ENCODE measurements around the gene CDH23. TPM values are rescaled to one million over a fixed set of nuclear protein-coding genes. Genes with fewer than 3 reads are reported as not detected.

The CDH23 gene
- polyA plus RNA-seq, 4 donors, result 0.60 to 2.9 (median 1.5) TPM

DNA sequence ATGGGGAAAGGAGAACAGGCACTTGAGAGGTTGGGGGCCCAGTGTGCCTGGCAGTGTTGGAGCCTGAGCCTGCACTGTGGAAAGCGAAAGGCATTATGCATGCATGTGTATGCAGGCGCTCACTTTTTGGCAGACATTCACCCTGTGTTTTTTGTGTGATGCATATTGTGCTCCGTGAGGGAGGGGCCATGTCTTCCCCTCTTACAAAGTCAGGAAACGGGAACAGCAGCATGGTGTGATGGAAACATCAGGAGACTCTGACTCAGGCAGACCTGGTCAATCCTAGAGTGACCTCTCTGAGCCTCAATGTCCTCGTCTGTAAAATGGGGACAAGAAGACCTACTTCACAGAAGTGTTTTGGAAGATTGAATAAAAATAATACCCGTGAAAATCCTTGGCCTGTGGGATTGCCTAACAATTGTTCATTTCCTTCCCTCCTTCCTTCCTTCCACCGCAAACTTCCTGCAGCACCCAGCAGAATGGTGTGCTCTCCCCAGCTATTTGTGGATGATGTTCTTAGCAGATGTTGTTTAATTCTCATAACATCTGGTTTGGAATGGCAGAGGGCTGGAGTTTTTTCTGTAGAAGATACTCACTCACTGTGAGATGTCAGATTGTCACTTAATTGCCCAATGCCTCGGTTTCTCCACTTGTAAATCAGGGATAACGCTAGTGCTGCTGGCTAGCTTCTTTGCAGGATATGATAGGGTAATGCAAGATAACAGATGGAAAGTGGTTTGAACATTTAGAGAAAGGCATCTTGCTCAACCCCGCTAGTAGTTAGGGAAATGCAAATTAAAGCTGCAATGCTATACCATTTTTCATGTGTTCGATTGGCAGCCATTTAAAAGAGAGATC, 39.8 kb downstream of the CDH23 start:
- DNase-seq (ENCODE audit: low read depth in 4 of 4, low spot score in 3 of 4), result no peak

DNA sequence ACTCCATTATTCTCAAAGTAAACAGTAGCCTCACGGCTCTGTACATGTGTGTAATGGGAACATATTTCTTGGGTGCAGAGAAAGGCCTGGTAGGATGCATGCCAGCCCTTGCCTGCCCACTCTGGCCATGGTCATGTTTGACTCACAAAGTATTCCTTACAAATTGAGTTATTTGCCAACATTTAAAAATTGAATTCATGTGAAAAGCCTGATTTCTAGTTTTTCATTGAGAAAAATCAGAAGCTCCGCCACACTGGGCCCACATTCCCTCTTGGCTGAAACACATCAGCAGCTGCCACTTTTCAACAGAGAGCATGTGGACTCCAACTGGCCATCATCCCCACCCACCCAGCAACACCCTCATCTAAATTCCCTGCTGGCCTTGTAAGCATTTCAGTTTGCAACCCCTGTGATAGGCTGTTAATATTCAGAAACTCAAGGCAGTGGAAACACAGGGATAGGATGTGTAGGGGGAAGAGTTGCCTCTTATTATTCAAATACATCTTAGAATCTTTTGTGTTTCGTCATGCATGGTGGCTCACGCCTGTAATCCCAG, 40.9 kb downstream of the CDH23 start:
- peak in 1 of 4 donors; percentile 24 for DNase-seq (ENCODE audit: low read depth in 4 of 4, low spot score in 3 of 4)

DNA sequence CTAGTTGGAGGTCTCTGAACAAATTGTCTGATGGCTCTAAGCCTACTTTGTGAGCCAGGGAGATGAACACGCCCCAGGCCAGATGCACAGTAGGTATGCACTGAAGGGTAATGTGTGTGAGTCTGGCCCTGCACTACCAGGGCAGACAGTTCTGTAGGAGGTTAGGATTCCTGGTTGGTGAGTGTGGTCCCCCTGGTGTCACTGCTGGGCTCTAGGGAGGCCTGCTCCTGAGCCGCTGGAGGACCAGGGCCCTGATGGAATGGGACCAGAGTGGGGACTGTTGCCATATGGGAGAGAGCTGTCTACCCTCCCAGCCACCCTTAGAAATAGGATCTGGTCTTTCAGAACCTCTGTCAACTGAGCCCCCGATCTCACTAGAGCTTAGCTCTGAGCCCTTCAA, 42.0 kb downstream of the CDH23 start:
- no peak for DNase-seq (ENCODE audit: low read depth in 4 of 4, low spot score in 3 of 4)

DNA sequence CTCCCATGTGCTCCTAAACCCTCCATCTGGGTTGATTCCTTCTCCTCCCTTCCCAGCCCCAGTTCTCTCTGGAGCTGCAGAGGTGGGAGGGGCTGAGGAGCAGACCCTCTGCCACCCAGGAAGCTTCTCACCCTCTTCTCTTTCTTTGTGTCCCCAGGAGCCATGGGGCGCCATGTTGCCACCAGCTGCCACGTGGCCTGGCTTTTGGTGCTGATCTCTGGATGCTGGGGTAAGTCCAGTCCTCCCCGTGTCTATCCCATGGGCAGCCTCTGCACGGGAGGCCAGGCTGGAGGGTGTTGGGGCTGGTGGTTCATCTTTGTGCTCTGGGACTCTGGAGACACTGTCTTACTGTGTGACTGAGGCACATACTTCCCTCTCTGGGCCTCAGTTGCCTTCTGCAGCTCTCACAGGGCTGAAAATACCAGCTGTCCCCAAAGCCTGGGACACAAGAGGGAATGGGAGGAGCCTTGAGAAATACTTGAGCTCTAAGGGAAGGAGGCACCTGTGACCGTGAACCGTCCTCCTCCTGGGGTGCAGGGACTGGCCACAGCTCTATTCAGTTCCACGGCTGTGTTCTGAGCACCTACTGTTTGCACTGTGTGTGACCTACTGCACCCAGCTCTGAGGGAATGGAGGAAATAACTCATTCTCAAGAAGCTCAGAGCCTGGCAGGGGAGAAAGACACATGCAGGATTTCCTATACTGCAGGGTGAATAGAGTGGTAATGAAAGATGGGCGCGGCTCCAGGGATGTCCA, 43.1 kb downstream of the CDH23 start:
- no peak for DNase-seq (ENCODE audit: low read depth in 4 of 4, low spot score in 3 of 4)

DNA sequence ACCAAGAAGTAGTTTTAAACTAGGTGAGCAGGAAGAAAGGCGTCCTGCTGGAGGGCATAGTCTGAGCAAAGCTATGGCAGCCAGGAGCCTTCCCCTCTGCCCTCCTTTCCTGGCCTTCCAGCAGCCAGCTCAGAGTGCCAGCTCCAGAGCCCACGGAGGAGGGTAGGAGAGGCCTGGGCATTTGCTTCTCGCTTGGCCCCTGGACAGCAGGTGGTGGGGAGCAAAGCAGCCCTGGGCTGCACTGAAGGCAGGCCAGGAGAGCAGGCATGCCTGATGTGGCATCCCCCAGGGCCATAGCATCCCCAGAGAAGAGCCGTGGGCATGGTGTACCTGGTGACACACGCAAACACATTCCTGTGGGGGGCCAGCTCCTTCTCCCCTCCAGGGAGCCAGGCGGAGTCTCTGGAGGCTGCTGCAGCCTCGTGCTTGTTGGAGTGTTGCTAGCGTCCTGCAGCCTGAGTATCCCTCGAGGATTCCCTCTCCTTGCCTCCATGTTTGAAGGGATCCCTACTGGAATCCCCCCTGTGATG, 43.9 kb downstream of the CDH23 start:
- no peak for DNase-seq (ENCODE audit: low read depth in 4 of 4, low spot score in 3 of 4)

DNA sequence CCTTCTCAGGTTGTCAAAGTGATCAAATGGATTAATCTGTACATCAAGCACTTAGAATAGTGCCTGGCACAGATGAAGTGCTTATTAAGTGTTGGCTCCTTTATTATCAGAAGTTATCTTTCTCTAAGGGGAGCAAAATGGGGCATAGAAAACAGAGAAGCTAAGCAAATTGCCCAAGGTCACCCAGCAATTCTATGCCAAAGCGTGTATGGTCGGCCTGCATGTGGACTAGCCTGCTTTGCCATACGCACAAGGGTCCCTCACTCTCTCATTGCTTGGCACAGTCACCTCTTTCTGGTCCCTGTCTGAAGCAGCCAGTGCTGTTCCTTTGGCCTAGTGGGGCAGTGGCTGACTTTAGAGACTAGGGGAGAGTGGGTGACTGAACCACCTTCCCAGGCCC, 45.3 kb downstream of the CDH23 start:
- no peak for DNase-seq (ENCODE audit: low read depth in 4 of 4, low spot score in 3 of 4)

DNA sequence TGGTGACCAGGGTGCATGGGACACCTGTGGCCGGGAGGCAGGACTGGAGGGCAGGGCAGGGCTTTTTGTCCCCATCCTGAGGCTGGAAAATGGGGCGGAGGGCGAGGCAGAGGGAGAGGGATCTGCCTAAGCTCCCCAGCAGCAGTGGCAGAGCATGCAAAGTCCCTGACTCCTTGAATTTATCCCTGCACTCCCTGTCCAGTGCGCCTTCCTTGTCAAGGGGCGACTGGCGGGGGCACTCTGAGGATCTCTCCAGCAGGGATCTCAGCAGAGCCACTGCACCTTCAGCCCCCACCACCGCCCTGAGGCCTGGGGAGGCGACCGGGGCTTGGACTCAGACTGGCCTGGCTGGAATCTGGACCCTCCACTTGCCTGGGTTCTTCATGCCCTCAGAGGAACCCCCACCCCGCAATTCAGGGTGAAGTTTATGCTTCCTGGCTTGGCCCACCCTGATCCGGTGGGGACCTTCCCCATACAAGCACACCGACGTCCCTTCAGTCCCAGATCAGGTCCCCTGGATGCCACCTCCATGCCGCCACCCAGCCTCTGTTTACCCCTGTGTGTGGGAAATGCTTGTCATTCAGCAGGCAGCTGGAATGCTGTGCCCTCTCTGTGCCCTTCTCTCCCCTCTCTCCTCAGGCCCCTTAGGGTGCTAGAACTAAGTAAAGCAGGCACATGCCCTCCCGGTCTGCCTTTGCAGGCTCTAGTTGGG, 46.3 kb downstream of the CDH23 start:
- no peak for DNase-seq (ENCODE audit: low read depth in 4 of 4, low spot score in 3 of 4)

DNA sequence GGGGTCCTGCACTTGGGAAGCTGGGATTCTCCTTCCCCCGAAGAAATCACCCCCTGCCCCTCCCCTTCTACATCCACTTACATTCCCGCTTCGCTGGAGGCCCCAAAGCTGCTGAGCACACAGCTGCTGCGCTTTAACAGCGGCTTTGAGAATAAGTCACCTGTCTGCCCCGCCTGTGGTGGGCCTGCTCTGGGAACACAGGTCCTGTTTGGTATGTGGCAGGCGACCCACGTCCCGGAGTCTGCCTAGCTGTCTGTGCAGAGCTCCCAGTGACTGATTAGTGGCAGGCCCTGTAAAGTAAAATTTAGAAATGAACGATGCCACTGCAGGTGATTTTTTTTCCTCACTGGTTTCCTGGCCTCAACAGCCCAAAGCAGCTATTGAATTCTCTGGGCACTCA, 47.0 kb downstream of the CDH23 start:
- no peak for DNase-seq (ENCODE audit: low read depth in 4 of 4, low spot score in 3 of 4)

DNA sequence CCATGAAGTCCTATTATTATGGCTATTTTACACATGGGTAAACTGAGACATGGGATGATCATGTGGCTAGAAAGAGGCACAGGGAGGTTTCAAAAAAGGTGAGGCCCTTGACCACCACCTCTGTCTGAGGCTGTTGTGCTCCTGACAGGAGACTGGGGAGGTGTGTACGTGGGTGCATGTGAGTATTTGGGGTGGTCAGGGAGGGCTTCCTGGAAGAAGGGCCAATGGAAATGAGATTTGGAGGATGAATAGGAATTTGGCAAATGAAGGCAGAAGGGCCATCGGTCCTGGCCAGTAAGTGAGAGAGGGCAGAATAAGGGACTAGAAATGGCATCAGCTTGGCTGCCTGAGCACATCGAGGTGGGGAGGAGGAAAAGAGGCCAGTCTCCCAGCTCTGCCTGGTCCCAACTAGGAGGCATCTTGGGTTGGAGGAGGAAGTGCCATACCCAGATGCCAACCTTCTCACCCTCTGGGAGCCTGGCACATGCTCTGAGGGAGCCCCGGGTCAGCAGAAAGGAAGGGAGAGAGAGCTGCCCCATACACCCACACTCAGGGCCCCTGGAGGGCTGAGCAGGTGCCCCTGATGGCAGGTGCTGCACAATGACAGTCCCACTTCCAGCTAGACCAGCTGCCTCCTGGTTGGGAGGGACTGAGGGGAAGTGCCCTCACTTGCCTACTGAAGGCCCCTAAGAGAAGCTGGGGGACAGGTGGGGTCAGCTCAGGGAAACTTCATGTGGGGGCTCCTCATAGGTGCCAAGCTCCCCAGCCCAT, 47.7 kb downstream of the CDH23 start:
- no peak for DNase-seq (ENCODE audit: low read depth in 4 of 4, low spot score in 3 of 4)

DNA sequence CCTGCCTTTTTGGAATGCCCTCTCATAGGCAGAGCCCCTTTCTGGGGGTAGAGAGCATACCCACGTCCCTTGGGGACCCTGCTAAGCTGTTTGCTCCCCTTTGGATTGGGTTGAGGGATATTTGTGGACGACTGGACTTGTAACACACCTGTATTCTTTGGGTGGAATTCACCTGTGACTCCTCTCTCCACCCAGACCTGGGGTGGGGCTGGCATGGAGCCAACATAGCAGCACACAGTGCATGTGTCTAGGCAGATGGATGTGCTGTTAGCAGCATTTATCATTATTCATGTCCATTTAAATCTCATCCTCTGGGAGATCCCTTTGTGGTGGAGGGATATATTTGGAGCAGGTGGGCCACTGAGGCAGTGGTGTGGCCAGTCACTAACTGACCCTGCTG, 51.0 kb downstream of the CDH23 start:
- DNase-seq (ENCODE audit: low read depth in 4 of 4, low spot score in 3 of 4), result no peak

DNA sequence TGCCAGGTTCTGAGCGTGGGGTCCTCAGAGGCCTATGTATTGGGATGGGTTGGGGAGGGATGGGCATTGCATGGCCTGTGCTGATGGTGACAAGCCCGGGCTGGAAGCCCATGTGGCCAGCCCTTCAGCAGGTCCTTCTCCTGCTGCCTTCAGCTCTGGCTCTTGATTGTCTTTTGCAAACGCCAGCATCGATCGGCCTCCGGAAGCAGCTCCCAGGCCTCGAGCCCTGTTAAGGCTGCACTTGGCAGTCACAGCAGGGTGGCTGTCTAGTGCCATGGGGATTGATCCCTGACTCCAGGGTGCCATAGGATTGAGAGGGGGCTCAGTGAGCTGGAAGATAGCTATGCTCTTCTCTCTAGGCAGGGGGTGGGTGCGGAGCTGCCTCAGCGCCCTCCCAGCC, 51.4 kb downstream of the CDH23 start:
- DNase-seq (ENCODE audit: low read depth in 4 of 4, low spot score in 3 of 4), result no peak

DNA sequence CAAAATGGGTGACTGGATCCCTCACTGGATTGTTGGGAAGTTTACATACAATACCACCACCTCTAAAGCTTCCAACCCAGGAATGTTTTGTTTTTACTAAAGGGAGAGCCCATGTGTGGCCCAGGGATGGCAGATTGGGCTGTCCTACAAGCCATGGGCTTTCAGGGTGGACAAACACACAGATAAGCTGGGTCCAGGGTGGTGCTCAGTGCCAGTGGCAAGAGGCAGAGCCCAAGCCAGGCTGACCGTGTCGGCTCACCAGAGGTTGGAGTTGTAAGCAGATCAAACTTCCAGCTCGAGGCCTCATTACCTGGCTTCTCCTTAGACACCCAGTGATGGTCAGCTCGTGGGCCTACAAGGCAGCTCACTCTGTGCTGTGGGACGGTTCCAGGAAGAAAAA, 52.3 kb downstream of the CDH23 start:
- no peak for DNase-seq (ENCODE audit: low read depth in 4 of 4, low spot score in 3 of 4)

DNA sequence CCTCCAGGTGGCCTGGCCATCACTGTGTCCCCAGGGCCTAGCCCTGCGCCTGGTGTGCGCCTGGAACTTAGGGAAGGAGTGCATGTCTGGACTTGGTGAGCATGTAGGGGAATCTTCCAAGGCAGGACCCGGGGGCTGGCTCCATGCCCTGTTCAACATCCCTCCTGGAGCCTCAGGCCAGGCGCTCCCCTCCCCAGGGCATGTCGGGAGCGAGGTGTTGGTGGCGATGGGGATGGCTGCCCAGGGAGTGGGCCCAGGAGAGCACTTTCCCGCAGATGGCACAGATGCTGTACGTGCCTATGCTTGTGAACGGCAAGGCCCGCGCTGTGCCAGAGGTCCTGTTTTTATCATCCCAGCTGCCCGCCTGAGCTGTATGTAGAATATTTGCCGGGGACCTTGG, 55.0 kb downstream of the CDH23 start:
- DNase-seq (ENCODE audit: low read depth in 4 of 4, low spot score in 3 of 4), result no peak

DNA sequence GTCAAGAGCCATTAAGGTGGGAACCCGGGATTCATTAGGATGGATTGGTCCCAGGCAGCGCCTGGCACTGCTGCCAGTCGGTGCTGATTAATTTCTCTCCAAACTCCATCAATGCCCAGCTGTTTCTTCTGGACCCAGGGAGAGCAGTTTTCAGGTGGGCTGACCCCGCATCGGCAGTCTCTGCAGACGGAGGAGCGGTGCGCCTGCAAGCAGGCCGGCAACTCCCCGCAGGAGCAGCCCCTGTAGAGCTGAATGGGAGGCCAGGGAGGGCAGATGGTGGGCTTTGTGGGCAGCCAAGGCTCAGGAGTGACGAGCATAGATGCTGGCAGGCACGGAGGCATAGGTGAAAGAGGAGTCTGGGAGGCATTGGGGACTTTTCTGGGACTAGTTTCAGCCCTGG, 56.5 kb downstream of the CDH23 start:
- no peak for DNase-seq (ENCODE audit: low read depth in 4 of 4, low spot score in 3 of 4)

DNA sequence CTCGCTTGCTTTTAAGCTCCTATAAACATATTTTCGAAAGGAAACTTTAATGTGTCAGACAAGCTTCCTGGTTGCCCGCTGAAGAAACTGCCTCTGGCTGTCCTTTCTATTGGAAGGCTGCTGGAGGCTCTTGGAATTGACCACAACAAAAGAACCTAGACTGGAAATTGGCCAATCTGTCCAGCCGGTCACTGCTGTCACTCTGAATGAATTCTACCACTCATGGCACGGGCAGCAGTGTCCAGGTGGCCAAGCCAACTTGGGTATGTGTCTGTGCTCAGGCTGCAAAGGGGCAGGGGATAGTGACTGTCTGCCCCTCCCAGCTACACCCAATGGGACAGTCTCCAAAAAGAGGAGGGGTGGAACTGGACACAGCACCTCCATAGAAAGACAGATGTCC, 57.6 kb downstream of the CDH23 start:
- no peak for DNase-seq (ENCODE audit: low read depth in 4 of 4, low spot score in 3 of 4)

DNA sequence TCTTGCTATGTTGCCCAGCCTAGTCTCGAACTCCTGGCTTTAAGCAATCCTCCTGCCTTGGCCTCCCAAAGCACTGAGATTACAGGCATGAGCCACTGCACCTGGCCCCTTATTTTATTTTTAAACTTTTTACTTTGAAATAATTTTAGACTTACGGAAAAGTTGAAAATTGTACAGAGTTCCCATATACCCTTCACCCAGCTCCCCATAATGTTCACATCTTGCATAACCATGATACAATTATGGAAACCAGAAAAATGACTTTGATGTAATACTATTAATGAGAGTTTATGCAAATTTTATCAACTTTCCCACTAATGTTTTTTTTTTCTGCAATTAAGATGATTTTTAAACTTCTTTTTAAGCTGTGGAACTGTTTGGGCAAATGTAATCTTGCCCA, 58.3 kb downstream of the CDH23 start:
- DNase-seq (ENCODE audit: low read depth in 4 of 4, low spot score in 3 of 4), result no peak

DNA sequence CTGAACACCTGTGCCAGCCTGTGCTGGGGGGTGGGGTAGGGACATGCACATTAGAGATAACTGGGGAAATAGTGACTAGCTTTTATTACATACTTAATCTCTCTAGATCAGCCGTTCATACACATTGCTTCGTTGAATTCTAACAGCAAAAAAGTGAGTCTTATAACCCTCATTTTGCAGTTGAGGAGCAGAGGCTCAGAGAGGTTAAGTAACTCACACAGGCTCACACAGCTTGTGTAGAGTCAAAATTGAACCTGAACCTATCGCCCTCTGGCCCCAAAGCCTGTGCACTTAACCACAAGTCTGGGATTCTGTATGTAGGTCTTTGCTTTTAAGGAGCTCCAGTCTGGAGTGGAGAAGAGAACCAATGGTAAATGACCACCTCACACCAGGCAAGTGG, 59.9 kb downstream of the CDH23 start:
- no peak for DNase-seq (ENCODE audit: low read depth in 4 of 4, low spot score in 3 of 4)

DNA sequence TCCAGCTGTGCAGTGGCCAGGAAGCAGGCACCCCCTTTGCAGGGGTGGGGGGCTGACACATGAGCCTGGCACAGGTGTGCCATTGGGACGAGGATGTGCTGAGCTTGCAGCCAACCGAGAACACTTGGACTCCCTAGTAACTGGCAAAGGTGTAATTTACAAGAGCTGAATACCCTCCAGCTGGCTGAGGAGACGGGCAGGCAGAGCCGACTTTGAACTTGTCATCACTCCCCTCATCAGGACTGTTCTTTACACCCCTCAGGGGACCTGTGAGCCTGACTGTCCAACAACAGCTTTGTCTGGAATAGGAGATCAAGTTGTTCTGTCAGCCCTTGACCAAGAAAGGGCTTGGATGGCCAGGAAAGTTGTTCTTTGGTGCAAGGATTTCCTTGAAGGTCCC, 61.2 kb downstream of the CDH23 start:
- no peak for DNase-seq (ENCODE audit: low read depth in 4 of 4, low spot score in 3 of 4)

DNA sequence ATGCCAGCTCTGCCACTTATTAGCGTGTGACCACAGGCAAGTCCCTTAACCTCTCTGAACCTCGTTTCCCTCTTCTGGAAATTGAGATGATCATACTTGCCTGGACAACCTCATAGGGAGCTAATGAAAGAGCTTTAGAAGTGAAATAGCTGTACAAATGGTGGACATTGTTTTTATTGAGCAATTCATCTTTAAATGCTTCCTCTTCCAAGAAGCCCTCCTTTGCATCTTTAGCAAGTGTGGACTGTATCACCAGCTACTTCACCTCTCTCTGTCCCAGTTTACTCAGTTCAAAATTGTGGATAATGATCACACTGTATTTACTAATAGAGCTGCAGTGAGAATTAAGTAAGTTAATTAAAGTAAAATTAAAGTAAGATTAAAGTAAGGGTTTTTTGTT, 61.7 kb downstream of the CDH23 start:
- DNase-seq (ENCODE audit: low read depth in 4 of 4, low spot score in 3 of 4), result no peak

DNA sequence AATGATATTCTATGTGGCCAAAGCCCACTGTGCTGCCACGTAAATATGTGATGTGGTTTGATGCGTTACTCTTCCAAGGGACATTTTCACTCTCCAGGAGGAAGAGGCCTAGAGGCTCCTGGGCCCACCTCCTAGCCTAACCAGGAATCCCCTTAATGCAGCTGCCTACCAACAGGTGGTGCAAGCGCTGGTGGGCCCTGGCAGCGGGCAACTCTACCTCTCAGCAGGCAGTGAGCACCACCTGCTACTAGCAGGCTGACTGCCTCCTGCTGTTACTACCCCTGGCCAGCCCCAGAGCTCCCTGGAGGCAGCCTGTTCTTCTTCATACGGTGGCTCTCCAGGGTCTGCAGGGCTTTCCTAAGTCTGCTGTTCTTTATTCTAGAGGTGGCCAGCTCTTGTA, 62.8 kb downstream of the CDH23 start:
- no peak for DNase-seq (ENCODE audit: low read depth in 4 of 4, low spot score in 3 of 4)
